ENCODE data around the gene ITIH4.

DNA sequence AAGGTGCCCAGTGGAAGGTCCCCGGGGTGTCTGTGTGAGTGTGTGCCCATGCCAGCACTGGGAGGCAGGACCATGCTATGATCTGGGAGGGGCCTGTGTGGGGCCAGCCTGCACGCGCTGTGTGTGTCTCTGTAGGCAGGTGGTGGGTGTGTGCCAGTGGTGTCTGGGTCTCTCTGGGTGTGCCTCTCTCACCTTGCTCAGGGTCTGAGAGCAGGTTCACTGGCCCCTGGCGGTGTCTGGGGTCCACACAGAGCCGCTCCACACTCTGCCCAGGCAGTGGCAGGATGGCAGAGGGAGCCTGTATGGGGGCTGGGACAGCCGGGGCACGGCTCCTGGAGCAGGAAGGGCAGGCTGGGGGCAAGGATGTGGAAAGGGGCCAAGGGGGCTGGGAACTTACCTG is 12.6 kb downstream of the ITIH4 start:
- TF ChIP-seq, protein P1, sequence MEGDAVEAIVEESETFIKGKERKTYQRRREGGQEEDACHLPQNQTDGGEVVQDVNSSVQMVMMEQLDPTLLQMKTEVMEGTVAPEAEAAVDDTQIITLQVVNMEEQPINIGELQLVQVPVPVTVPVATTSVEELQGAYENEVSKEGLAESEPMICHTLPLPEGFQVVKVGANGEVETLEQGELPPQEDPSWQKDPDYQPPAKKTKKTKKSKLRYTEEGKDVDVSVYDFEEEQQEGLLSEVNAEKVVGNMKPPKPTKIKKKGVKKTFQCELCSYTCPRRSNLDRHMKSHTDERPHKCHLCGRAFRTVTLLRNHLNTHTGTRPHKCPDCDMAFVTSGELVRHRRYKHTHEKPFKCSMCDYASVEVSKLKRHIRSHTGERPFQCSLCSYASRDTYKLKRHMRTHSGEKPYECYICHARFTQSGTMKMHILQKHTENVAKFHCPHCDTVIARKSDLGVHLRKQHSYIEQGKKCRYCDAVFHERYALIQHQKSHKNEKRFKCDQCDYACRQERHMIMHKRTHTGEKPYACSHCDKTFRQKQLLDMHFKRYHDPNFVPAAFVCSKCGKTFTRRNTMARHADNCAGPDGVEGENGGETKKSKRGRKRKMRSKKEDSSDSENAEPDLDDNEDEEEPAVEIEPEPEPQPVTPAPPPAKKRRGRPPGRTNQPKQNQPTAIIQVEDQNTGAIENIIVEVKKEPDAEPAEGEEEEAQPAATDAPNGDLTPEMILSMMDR (conservative IDR thresholded peaks at IDR 0.05; ENCODE audit: low read length): no peak
- TF ChIP-seq EZH2phosphoT487 (IDR thresholded peaks at IDR 0.05; ENCODE audit: borderline replicate concordance): no peak
